ENCODE measurements around the gene UBE2E3.

DNA sequence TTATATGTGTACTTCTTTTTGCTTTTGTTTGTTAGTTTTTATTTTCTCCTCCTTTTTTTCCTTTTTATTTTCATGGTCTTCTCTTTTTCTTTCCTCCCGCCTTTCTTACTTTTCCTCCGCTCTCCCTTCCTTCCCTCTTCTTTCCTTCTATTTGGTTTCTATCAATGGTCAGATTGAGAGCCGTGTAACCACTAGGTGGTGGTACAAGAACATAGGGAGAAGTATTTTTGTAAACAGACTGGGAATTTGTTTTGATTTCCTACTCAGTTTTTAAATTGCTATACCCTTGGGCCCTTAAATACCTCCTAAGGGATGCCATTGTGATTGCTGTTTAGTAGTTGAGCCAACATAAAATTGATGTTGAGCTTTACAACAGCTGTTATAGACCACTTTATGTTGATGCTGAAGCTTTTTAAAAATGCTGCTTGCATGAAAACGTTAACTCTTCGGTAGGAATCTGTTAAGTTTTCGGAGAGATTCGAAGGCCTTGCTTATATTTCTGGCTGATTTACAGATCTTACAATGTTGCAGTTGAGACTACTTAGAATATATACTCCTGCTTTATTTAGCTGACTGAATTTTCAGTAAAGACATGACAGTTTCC is 124.2 kb downstream of the UBE2E3 start:
- TF ChIP-seq, protein P1, sequence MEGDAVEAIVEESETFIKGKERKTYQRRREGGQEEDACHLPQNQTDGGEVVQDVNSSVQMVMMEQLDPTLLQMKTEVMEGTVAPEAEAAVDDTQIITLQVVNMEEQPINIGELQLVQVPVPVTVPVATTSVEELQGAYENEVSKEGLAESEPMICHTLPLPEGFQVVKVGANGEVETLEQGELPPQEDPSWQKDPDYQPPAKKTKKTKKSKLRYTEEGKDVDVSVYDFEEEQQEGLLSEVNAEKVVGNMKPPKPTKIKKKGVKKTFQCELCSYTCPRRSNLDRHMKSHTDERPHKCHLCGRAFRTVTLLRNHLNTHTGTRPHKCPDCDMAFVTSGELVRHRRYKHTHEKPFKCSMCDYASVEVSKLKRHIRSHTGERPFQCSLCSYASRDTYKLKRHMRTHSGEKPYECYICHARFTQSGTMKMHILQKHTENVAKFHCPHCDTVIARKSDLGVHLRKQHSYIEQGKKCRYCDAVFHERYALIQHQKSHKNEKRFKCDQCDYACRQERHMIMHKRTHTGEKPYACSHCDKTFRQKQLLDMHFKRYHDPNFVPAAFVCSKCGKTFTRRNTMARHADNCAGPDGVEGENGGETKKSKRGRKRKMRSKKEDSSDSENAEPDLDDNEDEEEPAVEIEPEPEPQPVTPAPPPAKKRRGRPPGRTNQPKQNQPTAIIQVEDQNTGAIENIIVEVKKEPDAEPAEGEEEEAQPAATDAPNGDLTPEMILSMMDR (IDR thresholded peaks at IDR 0.05), result peak; percentile 82; the same call in 1 of the 2 replicates
- TF ChIP-seq, protein P2, sequence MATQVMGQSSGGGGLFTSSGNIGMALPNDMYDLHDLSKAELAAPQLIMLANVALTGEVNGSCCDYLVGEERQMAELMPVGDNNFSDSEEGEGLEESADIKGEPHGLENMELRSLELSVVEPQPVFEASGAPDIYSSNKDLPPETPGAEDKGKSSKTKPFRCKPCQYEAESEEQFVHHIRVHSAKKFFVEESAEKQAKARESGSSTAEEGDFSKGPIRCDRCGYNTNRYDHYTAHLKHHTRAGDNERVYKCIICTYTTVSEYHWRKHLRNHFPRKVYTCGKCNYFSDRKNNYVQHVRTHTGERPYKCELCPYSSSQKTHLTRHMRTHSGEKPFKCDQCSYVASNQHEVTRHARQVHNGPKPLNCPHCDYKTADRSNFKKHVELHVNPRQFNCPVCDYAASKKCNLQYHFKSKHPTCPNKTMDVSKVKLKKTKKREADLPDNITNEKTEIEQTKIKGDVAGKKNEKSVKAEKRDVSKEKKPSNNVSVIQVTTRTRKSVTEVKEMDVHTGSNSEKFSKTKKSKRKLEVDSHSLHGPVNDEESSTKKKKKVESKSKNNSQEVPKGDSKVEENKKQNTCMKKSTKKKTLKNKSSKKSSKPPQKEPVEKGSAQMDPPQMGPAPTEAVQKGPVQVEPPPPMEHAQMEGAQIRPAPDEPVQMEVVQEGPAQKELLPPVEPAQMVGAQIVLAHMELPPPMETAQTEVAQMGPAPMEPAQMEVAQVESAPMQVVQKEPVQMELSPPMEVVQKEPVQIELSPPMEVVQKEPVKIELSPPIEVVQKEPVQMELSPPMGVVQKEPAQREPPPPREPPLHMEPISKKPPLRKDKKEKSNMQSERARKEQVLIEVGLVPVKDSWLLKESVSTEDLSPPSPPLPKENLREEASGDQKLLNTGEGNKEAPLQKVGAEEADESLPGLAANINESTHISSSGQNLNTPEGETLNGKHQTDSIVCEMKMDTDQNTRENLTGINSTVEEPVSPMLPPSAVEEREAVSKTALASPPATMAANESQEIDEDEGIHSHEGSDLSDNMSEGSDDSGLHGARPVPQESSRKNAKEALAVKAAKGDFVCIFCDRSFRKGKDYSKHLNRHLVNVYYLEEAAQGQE (IDR thresholded peaks at IDR 0.05; ENCODE audit: insufficient read depth in 1 of 2, low read depth in 2 of 2, low read length in 1 of 2), result no peak
- TF ChIP-seq POLR2AphosphoS5 (IDR thresholded peaks at IDR 0.05; ENCODE audit: low read depth, low read length), result no peak
- no peak for TF ChIP-seq TCF7L2 (IDR thresholded peaks at IDR 0.05; ENCODE audit: low read depth, low read length)

Measured in Panc1 (cell line).